NCI-H146 treated with DMSO at 0.1 percent for 48 hours (cell line): ENCODE results near the gene FGFBP1.
"Not testable (repeated sequence)": the region's sequence is repeated elsewhere in the genome, so short reads cannot be mapped to it uniquely, and the experiment has no call there.

ENCODE experiments used
- DNase-seq: peaks from one replicate; lab custom pipeline; 2025; ENCODE audit not compliant: unreplicated experiment; lab: John Stamatoyannopoulos, UW

The FGFBP1 gene

GRCh38 chr4:15947684-15948083 lies 9.1 kb upstream of the FGFBP1 start:
- no peak for DNase-seq

DNA sequence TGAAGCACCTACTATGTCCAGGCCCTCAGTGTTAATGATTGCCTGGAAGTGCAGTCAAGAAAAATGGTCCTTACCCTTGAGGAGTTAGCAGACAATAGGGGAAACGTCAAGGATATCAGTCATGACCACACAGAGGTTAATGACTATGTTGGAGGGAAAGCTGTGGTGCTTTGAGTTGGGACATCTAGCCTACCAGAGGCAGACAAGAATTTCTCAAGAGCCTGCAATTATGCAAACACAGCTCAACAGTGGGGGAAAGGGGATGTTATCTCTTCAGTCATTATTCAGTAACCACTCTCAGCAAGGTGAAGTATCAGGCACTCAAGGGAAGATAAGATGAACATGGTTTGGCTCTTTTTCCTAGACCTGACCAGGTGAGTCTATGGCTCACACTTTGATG lies 7.0 kb upstream of the FGFBP1 start:
- DNase-seq: no peak

DNA sequence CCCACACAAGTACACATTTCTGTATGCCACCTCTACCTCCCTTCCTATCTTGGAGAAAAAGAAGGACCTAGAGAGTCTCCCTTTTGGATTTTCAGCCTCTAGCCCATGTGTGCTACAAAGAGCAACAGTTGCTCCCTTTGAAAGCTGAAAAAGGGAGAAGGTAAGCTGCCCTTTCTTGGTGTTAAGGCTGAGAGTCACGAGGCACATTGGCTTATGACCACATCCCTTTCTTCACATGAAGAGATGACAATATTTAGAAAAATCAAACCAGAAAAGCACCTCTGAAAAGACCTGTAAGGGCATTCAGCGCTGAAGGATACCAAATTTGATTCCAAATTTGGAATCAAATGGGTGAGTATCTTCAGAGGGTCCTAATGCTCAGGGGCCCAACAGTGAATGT lies 6.4 kb upstream of the FGFBP1 start:
- DNase-seq: no peak

GRCh38 chr4:15942283-15942682 lies 3.7 kb upstream of the FGFBP1 start:
- no peak for DNase-seq

GRCh38 chr4:15938182-15938581 lies 358 bp downstream of the FGFBP1 start:
- DNase-seq: no peak

GRCh38 chr4:15936495-15936894 lies 2.0 kb downstream of the FGFBP1 start:
- DNase-seq: no peak

DNA sequence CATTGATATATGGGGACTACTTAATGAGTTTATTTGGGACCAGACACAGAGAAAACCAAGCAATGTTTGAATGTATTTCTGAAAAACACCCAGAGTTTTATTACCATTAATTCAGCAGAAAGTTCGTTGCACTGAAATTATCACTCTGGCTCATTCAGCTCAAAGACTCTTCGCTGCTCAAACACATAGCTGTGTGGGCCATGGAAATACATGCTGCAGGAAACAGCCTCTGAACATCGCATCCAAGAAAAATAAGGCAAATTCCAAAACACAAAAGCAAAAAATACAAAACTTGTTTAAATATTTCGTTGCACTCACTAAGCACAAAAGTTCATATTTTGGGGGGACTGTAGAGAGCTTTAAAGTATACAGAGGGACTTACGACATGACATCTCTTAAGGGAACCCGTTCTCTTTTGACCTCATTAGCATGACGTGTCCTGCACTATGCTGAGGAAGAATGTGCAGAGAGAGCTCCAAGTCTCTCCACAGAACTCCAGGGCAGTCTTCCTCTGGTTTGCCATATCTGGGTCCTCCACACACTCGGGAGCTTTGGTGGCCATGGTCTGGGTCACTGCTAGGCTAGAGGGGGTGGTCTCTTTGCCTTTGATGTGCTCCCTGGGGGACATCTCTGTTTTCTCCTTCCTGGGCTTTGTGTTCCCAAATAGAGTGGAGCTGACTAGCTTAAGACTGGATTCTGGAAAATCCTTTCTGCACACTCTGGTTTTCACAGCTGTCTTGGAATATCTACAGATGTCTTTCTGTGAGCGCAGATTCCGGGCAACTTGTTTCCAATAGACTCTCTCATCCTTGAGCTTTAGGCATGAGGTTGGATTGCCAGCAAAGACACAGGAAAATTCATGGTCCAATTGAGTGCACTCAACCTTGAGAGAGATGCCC lies 2.8 kb downstream of the FGFBP1 start:
- no peak for DNase-seq

GRCh38 chr4:15934259-15934658 lies 4.3 kb downstream of the FGFBP1 start:
- DNase-seq: no peak

GRCh38 chr4:15931451-15932210 lies 6.9 kb downstream of the FGFBP1 start:
- no peak for DNase-seq

DNA sequence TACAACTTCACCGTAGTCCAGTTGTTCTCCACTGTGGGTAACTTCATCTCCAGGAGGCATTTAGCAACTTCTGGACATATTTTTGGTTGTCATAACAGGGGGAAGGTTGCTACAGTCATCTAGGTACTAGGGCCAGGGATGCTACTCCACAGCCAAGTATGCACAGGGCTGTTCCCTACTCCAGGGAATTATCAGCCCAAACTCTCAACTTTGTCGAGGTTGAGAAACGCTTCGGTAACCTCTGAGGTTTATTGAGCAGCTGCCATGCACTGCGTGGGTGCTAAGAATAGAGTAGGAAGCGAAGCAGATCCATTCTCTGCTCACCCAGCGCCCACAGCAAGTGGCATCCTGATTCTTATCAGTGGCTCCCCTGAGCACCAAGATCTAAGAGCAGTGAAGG lies 8.2 kb downstream of the FGFBP1 start:
- no peak for DNase-seq

GRCh38 chr4:15929540-15929939 lies 9.0 kb downstream of the FGFBP1 start:
- no peak for DNase-seq

GRCh38 chr4:15928883-15929282 lies 9.7 kb downstream of the FGFBP1 start:
- no peak for DNase-seq

DNA sequence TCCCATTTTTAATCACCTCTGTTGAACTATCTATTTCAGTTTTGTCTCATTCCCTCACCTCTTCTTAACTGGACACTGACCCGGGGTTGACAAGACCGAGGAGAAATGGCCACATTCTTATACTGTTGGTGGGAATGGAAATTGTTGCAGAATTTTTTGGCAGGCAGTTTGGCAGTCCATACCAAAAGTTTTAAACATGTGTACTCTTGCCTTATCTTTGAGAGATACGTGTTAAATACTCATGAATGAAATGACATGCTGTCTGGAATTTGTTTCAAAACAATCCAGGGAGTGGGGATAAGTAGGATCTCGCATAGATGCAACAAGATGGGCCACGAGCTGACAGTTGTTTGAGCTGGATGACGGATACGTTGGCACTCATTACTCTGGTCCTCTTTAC lies 12.1 kb downstream of the FGFBP1 start:
- no peak for DNase-seq

DNA sequence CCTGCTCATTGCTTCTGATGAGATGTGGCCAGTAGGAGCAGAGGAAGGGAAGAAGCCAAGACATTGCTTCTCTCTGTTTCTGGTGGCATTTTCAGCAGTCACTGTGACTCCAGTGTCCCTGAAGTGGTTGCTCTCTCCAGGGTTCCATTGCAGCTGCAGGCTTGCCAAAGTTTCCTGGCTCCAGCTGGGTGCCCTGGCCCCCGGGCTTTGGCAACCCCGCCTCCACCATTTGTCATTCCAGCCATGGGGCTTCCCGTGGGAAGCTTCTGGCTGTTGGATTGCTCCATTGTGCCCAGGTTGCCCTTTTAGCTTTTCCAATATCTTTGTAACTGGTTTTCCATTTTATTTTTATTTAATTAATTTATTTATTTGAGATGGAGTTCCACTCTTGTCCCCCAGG lies 12.7 kb downstream of the FGFBP1 start:
- DNase-seq: no peak

DNA sequence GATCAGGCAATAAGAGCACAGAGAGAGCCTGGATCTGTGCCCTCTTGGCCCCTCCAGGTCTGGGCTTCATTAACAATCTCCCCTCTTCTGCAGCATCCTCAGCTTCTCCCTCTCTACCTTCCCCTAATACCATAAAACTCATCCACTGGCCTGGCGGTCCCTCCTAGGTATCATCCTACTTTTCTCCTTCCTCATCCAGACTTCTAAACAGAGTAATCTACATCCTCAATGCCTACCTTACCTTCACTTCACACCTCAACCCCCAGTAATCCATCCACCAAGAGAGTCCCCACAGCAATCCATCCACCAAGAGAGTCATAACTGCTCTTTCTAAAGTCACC lies 17.0 kb downstream of the FGFBP1 start:
- DNase-seq: no peak

DNA sequence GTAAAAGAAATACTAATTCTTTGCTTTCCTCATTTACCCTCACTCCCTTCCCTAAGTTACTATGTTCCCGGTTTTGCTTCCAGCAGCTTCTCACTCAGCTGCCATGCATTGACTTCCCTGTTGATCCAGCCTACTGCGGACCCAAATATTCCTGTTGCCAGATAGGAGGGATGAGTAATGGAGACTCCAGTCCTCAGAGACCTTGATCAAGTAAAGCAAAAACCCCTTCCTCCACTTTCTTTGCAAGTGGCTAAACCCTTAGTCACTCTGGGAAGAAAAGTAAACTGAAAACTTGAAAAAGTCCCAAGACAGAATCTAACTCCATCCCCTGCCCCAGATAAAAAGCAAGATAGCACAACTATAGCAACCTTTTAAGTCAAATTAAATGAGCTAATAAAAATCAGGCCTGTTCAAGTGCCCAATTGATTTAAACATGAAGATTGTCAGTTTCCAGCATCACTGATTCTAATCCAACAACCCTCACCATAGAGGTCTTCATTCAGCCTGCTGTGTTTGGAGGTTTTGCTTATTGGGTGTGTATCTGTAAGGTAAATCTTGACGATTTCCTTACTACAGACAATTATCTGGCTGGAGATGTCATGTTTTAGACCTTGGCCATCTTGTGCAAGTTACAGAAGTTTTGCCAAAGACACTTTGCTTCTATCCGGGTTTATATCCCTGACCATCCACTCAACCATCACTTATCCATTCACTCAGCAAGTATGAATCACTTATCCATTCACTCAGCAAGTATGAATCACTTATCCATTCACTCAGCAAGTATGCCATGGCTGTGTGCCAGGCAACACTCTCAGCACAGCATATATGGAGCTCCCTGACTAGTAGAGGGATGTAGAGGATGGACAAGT lies 17.6 kb downstream of the FGFBP1 start:
- no peak for DNase-seq

DNA sequence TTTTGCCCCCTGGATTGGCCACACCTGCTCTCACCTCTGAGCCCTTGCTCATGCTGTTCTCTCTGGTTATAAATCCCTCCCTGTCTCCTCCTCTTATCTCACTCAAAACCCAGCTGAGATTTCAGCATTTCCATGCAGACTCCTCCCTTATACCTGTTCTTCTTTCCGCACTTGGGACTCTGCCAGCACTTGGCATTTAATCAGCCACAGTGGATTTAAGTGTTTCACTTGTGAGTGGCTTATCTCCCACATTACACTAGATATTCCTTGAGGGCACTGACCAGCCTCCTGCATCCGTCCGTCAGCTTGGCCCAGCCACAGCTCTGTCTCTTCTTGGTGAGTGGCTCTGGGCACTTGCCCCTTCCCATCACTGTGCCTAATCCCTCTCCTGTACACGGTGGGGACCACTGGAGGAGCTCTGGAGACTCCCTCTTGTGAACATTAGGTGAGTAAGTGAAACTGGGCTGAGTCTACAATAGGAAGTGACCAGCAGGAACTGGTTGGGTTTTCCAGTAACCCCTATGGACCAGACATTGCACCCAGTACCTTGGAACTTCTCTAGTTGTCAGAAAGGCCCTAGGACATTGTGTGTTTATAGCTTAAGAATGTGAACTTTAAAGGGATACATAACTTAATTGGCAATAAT lies 19.9 kb downstream of the FGFBP1 start:
- no peak for DNase-seq

- DNase-seq: no peak
Observed at GRCh38 chr4:15917297-15917696, 21.2 kb downstream of the FGFBP1 start.

DNA sequence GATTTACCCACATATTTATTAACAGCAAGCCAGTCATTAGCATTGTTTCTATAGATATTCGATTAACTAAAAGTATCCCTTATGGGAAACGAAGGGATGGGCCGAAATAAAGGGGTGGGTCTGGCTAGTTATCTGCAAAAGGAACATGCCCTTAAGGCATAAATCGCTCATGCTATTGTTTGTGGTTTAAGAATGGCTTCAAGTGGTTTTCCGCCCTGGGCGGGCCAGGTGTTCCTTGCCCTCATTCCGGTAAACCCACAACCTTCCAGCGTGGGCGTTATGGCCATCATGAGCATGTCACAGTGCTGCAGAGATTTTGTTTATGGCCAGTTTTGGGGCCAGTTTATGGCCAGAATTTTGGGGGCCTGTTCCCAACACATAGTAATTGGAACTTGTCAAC lies 22.2 kb downstream of the FGFBP1 start:
- DNase-seq: not testable (repeated sequence)

- no peak for DNase-seq
Observed at GRCh38 chr4:15914736-15915135, 23.8 kb downstream of the FGFBP1 start.

DNA sequence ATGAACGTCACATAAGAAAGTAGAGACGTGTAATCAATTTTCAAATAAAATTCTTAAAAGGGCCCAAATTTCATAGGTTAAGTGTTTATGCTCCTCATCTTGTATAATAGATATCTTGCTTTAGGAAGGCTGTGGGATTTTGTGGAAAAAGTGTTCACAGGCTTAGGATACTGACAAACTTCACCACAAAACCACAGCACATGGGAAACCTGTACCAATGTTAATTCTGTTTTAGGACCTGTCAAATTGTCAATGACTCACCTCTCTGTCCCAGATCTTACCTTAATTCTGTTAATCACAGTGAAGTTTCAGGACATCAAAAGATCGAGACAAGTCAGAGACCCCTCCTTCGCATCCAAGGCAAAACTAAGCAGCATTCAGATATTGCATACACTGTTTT lies 24.2 kb downstream of the FGFBP1 start:
- no peak for DNase-seq
